A549 (cell line): Measurements from ENCODE around the gene CHMP1B. TPM values are rescaled to one million over a fixed set of nuclear protein-coding genes. Genes with fewer than 3 reads are reported as not detected.

ENCODE experiments used
- ATAC-seq, 2 experiments: fragments of 200-7000 bp in 1 of 2; fragments of >200 bp in 1 of 2; cut with Nextera tagmentation in 1 of 2; cut with Tn5 transposase in 1 of 2; 3 replicates each; pipeline versions ENCODE4 v1.8.0 to v1.9.1; 2018 to 2020; ENCODE audit warnings: mild to moderate bottlenecking in 1 of 2, moderate library complexity in 1 of 2
- CTCF ChIA-PET: fragments of 300-600 bp; sonication (Branson Sonifier 250); formaldehyde crosslinking; extraction: SDS; loops from one replicate; lab custom pipeline; 2021; ENCODE audit warnings: antibody characterized with exemption, inconsistent platforms; lab: Yijun Ruan, JAX
- POLR2A ChIA-PET: fragments of 350-600 bp; formaldehyde crosslinking; extraction: SDS; loops from one replicate; lab custom pipeline; 2021; ENCODE audit warnings: antibody characterized with exemption, inconsistent platforms; lab: Yijun Ruan, JAX
- DNase-seq, 2 experiments: peaks; one replicate each; pipeline versions ENCODE4 v3.0.0 to v3.0.0-alpha.2; 2011 to 2016; ENCODE audit warnings: low read depth in 1 of 2, low spot score in 1 of 2
- FAIRE-seq: peaks from 2 replicates; lab custom pipeline; 2011; peaks lifted over from hg19 to GRCh38; lab: Jason Lieb, UNC
- H3K27ac ChIP-seq, 2 experiments: fragments of >200 bp; sonication (Bioruptor Twin); formaldehyde crosslinking; 3 replicates each; pipeline ENCODE4 v1.5.1; 2016 to 2017
- H3K4me1 ChIP-seq: fragments of >200 bp; sonication (Bioruptor Twin); formaldehyde crosslinking; 3 replicates; pipeline ENCODE4 v1.6.1; 2016
- H3K4me2 ChIP-seq: fragments of >200 bp; sonication (Bioruptor Twin); formaldehyde crosslinking; 3 replicates; pipeline ENCODE4 v1.6.1; 2016
- H3K4me3 ChIP-seq: fragments of >200 bp; sonication (Bioruptor Twin); formaldehyde crosslinking; 3 replicates; pipeline ENCODE4 v1.5.1; 2016
- H3K9me3 ChIP-seq: fragments of >200 bp; sonication (Bioruptor Twin); formaldehyde crosslinking; 3 replicates; pipeline ENCODE4 v1.6.1; 2016
- ATOH8 ChIP-seq: fragments of 250-450 bp; sonication (Bioruptor Pico); IDR thresholded peaks from 2 replicates; pipeline ENCODE4 v1.5.0; 2020; ENCODE audit warnings: low read depth, mild to moderate bottlenecking, moderate library complexity
- CBX8 ChIP-seq: fragments of 200-600 bp; sonication (generic); IDR thresholded peaks from 2 replicates; pipeline ENCODE4 v1.6.1; 2016
- CHD2 ChIP-seq: fragments of 150-350 bp; IDR thresholded peaks from 2 replicates; pipeline ENCODE4 v1.6.1; 2014; ENCODE audit warnings: low read length; ENCODE audit not compliant: partially characterized antibody
- E2F6 ChIP-seq: IDR thresholded peaks from 2 replicates; pipeline ENCODE4 v1.6.1; 2012; ENCODE audit warnings: low read depth, borderline replicate concordance
- EHF ChIP-seq: fragments of 250-450 bp; sonication (Bioruptor Pico); IDR thresholded peaks from 2 replicates; pipeline ENCODE4 v1.5.0; 2020; ENCODE audit warnings: mild to moderate bottlenecking
- ELK1 ChIP-seq: fragments of 150-350 bp; IDR thresholded peaks from 2 replicates; pipeline ENCODE4 v1.6.1; 2014; ENCODE audit warnings: low read depth, mild to moderate bottlenecking, low read length
- EP300 ChIP-seq, 2 experiments: fragments of >200 bp; sonication (Bioruptor Twin); formaldehyde crosslinking; IDR thresholded peaks; 2 replicates in 1 of 2; 3 replicates in 1 of 2; pipeline ENCODE4 v1.6.1; 2016 to 2017
- FOSL2 ChIP-seq, 2 experiments: fragments of 450-650 bp in 1 of 2; fragments of >200 bp in 1 of 2; sonication (Bioruptor Twin) in 1 of 2; formaldehyde crosslinking; IDR thresholded peaks; 2 replicates each; pipeline versions ENCODE4 v1.5.0 to v1.6.1; 2016 to 2020; ENCODE audit warnings: mild to moderate bottlenecking in 1 of 2, moderate library complexity in 1 of 2
- FOXS1 ChIP-seq: fragments of 250-450 bp; sonication (Bioruptor Pico); IDR thresholded peaks from 2 replicates; pipeline ENCODE4 v1.5.0; 2020; ENCODE audit warnings: mild to moderate bottlenecking, moderate library complexity
- HEYL ChIP-seq: fragments of 250-450 bp; sonication (Bioruptor Pico); IDR thresholded peaks from 2 replicates; pipeline ENCODE4 v1.8.0; 2021; ENCODE audit warnings: mild to moderate bottlenecking, moderate library complexity
- HMGXB4 ChIP-seq: fragments of 250-450 bp; sonication (Bioruptor Pico); IDR thresholded peaks from 2 replicates; pipeline ENCODE4 v1.5.0; 2021; ENCODE audit warnings: mild to moderate bottlenecking, moderate library complexity, borderline replicate concordance
- HOXB13 ChIP-seq: fragments of 250-450 bp; sonication (Bioruptor Pico); IDR thresholded peaks from 2 replicates; pipeline ENCODE4 v1.5.0; 2020; ENCODE audit warnings: low read depth, mild to moderate bottlenecking, moderate library complexity
- HOXB5 ChIP-seq: fragments of 250-450 bp; sonication (Bioruptor Pico); IDR thresholded peaks from 2 replicates; pipeline ENCODE4 v1.5.0; 2020; ENCODE audit warnings: mild to moderate bottlenecking, moderate library complexity
- KDM1A ChIP-seq: fragments of 200-600 bp; sonication (generic); IDR thresholded peaks from 2 replicates; pipeline ENCODE4 v1.6.1; 2016; ENCODE audit warnings: low read depth, mild to moderate bottlenecking
- MAFK ChIP-seq: fragments of 450-650 bp; IDR thresholded peaks from 2 replicates; pipeline ENCODE4 v1.6.1; 2014; ENCODE audit not compliant: partially characterized antibody
- NFE2L2 ChIP-seq: fragments of 150-350 bp; conservative IDR thresholded peaks from 2 replicates; pipeline ENCODE4 v1.6.1; 2014; ENCODE audit warnings: low read length
- NR3C1 ChIP-seq: fragments of >200 bp; sonication (Bioruptor Twin); formaldehyde crosslinking; IDR thresholded peaks from 3 replicates; pipeline ENCODE4 v1.6.1; 2017
- PHF8 ChIP-seq: fragments of 200-600 bp; sonication (generic); IDR thresholded peaks from 2 replicates; pipeline ENCODE4 v1.6.1; 2016; ENCODE audit warnings: low read depth, mild to moderate bottlenecking, antibody characterized with exemption, moderate library complexity, borderline replicate concordance
- RAD21 ChIP-seq, 2 experiments: fragments of >200 bp in 1 of 2; sonication (Bioruptor Twin) in 1 of 2; formaldehyde crosslinking in 1 of 2; IDR thresholded peaks in 1 of 2; conservative IDR thresholded peaks in 1 of 2; 2 replicates in 1 of 2; 3 replicates in 1 of 2; pipeline ENCODE4 v1.6.1; 2012 to 2018; ENCODE audit warnings: inconsistent platforms in 1 of 2
- RCOR1 ChIP-seq: fragments of 150-350 bp; IDR thresholded peaks from 2 replicates; pipeline ENCODE4 v1.6.1; 2014; ENCODE audit warnings: antibody characterized with exemption, low read length, low read depth
- RFX5 ChIP-seq: fragments of 450-650 bp; IDR thresholded peaks from 2 replicates; pipeline ENCODE4 v1.7.1; 2014; ENCODE audit warnings: antibody characterized with exemption, mild to moderate bottlenecking, moderate library complexity
- SREBF2 ChIP-seq: fragments of 450-650 bp; IDR thresholded peaks from 2 replicates; pipeline ENCODE4 v1.6.1; 2014; ENCODE audit warnings: mild to moderate bottlenecking, moderate library complexity
- TP53 ChIP-seq: fragments of 250-450 bp; sonication (Bioruptor Pico); IDR thresholded peaks from 2 replicates; pipeline ENCODE4 v1.5.0; 2021; ENCODE audit warnings: mild to moderate bottlenecking, moderate library complexity
- ZNF302 ChIP-seq: fragments of 250-450 bp; sonication (Bioruptor Pico); IDR thresholded peaks from 2 replicates; pipeline ENCODE4 v1.9.0; 2021; ENCODE audit warnings: inconsistent platforms, mild to moderate bottlenecking, moderate library complexity
- ZSCAN20 ChIP-seq: fragments of 250-450 bp; sonication (Bioruptor Pico); IDR thresholded peaks from 2 replicates; pipeline ENCODE4 v1.8.0; 2022; ENCODE audit warnings: mild to moderate bottlenecking, moderate library complexity
- WGBS: methylation state at CpG from one replicate; pipeline ENCODE4 v1.1.6; 2017; ENCODE audit errors: missing lambda C conversion rate; 5-methylcytosine and 5-hydroxymethylcytosine counted together
- polyA plus RNA-seq, 4 experiments: library from polyadenylated mRNA; depleted of rRNA in 3 of 4; stranded (reverse); fragments of >200 nt; fragmentation: RNase III in 1 of 4; extraction: RNeasy Plus Mini Kit Qiagen cat#74134 plus additional on column Dnase treatment in 1 of 4; gene quantifications; 2 replicates in 3 of 4; 3 replicates in 1 of 4; pipeline ENCODE4 v1.2.3, GENCODE V29; 2011 to 2017
- TF ChIP-seq, protein P1 (sequence below): fragments of 450-650 bp; IDR thresholded peaks from 2 replicates; pipeline ENCODE4 v1.6.1; 2014; ENCODE audit warnings: antibody characterized with exemption

Gene CHMP1B
- polyA plus RNA-seq, 2 of the 4 experiments (the other 2 are of a cell fraction), result 44.9 to 60.8 TPM

DNA sequence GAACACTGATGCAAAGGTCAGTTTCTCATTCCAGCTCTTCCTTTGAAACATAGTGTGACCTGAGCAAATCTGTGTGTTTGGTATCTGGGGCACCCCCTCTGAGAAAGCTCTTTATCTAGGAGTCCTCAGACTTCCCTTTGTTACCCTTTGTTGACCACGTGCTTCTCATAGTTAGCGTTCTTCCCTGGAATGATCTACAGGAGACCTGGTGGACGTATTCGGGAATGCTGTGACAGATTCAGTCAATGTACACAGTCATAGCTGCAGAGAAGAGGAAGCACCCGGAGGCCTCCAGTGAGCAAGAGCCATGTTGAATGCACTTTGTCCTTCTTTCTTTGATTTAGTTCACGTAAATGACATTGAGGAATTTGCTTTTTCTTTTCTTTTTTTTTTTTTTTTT, 10.7 kb upstream of the CHMP1B start (continued):
- TF ChIP-seq CHD2 (no peak), MAFK (no peak)

DNA sequence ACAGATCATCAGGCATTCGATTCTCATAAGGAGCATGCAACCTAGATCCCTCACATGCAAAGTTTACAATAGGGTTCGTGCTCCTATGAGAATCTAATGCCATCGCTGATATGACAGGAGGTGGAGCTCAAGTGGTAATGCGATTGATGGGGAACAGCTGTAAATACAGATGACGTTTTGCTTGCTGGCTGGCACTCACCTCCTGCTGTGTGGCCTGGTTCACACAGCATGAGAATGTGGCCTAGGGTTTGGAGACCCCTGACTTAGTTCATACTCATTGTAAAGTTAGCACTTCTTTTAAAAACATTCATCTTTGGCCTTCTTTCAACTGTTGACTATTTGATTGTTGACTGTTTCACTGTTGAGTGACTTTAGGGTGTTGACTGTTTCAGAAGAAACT, 8.7 kb upstream of the CHMP1B start:
- ChIA-PET POLR2A (no interaction called here), CTCF (interaction anchor here (1.3 kb wide), 1 partner anchor 110 kb away, joined by 3 read pairs; no protein-coding TSS in a partner anchor)
- TF ChIP-seq NFE2L2, result no peak
- no peak for TF ChIP-seq ATOH8 (CRISPR knock-in tag)
- no peak for TF ChIP-seq HEYL
- TF ChIP-seq ZNF302 (CRISPR knock-in tag), result no peak
- TF ChIP-seq FOSL2 (IDR thresholded peaks at IDR 0.05), result no peak
- no peak for TF ChIP-seq FOSL2 (CRISPR knock-in tag; IDR thresholded peaks at IDR 0.05)
- TF ChIP-seq, protein P1, sequence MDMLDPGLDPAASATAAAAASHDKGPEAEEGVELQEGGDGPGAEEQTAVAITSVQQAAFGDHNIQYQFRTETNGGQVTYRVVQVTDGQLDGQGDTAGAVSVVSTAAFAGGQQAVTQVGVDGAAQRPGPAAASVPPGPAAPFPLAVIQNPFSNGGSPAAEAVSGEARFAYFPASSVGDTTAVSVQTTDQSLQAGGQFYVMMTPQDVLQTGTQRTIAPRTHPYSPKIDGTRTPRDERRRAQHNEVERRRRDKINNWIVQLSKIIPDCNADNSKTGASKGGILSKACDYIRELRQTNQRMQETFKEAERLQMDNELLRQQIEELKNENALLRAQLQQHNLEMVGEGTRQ, result no peak
- no peak for TF ChIP-seq RFX5
- TF ChIP-seq EHF, result no peak
- no peak for TF ChIP-seq EP300 (IDR thresholded peaks at IDR 0.05)
- TF ChIP-seq FOXS1 (CRISPR knock-in tag), result no peak
- TF ChIP-seq ZSCAN20 (CRISPR knock-in tag), result no peak

GRCh38 chr18:11844436-11844835, 6.8 kb upstream of the CHMP1B start:
- Histone ChIP-seq H3K9me3 (no peaks in the 10 kb centered on the region), H3K4me1 (peaks cover 26% of the 10 kb centered on the region), H3K4me3 (no peak overlapping the region), H3K27ac (no peak overlapping the region)
- POLR2A ChIA-PET, result no interaction called here
- WGBS, result 89% methylated on average over 6 of the region's 6 CpGs
- no peak for ATAC-seq
- no peak for FAIRE-seq
- no peak for TF ChIP-seq TP53 (CRISPR knock-in tag)
- TF ChIP-seq E2F6, result no peak
- TF ChIP-seq KDM1A, result no peak
- no peak for TF ChIP-seq RFX5
- TF ChIP-seq HOXB13, result no peak
- no peak for TF ChIP-seq FOXS1 (CRISPR knock-in tag)
- no peak for TF ChIP-seq NR3C1
- no peak for TF ChIP-seq RCOR1
- TF ChIP-seq RAD21 (conservative IDR thresholded peaks at IDR 0.05 in 1 of 2, IDR thresholded peaks at IDR 0.05 in 1 of 2), result no peak
- TF ChIP-seq PHF8, result no peak
- TF ChIP-seq EP300 (IDR thresholded peaks at IDR 0.05), result no peak
- TF ChIP-seq CBX8, result no peak
- TF ChIP-seq HOXB5 (CRISPR knock-in tag), result no peak
- TF ChIP-seq ELK1, result no peak
- no peak for TF ChIP-seq CHD2
- TF ChIP-seq SREBF2, result no peak
- TF ChIP-seq HMGXB4 (CRISPR knock-in tag), result no peak
- no peak for TF ChIP-seq EHF
- TF ChIP-seq, all 56 proteins: peak for 0
- no peak for DNase-seq
- CTCF ChIA-PET, result no interaction called here
- no peak overlapping the region for H3K4me2 ChIP-seq

More for the DNA sequence above, 8.7 kb upstream of the CHMP1B start:
- 94% methylated on average over 5 of the region's 5 CpGs for WGBS
- H3K27ac ChIP-seq, result no peak overlapping the region
- ATAC-seq (no peak), FAIRE-seq (no peak), DNase-seq (no peak)
- no peaks in the 10 kb centered on the region for H3K9me3 ChIP-seq
- no peak overlapping the region for H3K4me2 ChIP-seq
- H3K4me1 ChIP-seq, result peaks cover 8% of the 10 kb centered on the region; the same call in 1 of the 3 replicates
- H3K4me3 ChIP-seq, result no peak overlapping the region
